H9 (cell line): ENCODE measurements around the gene TUBA1A. TPM values are rescaled to one million over a fixed set of nuclear protein-coding genes. Genes with fewer than 3 reads are reported as not detected.
A peak's percentile ranks its signal among the peaks of the same experiment; 100 is the strongest.

Experiments used
- DNase-seq: peaks from one replicate; pipeline ENCODE4 v3.0.0-alpha.2; 2017
- H2AFZ ChIP-seq: one replicate; pipeline ENCODE4 v1.6.1; 2013; ENCODE audit warnings: mild to moderate bottlenecking, low read length, control low read depth, moderate library complexity
- H2AK5ac ChIP-seq: 2 replicates; pipeline ENCODE4 v1.6.1; 2013; ENCODE audit warnings: low read length, control low read depth, mixed read lengths; ENCODE audit not compliant: insufficient read length
- H2BK120ac ChIP-seq: one replicate; pipeline ENCODE4 v1.6.1; 2013; ENCODE audit warnings: low read depth, mild to moderate bottlenecking, low read length, control low read depth, inconsistent platforms; ENCODE audit not compliant: poor library complexity, severe bottlenecking
- H2BK12ac ChIP-seq: 2 replicates; pipeline ENCODE4 v1.6.1; 2013; ENCODE audit warnings: low read length, control low read depth, mixed read lengths, low read depth; ENCODE audit not compliant: insufficient read length
- H2BK15ac ChIP-seq: 2 replicates; pipeline ENCODE4 v1.6.1; 2013; ENCODE audit warnings: low read depth, low read length, control low read depth
- H2BK20ac ChIP-seq: one replicate; pipeline ENCODE4 v1.6.1; 2013; ENCODE audit warnings: low read depth, mild to moderate bottlenecking, low read length, control low read depth, inconsistent platforms; ENCODE audit not compliant: poor library complexity, severe bottlenecking
- H2BK5ac ChIP-seq: 2 replicates; pipeline ENCODE4 v1.6.1; 2013; ENCODE audit warnings: low read length, control low read depth, mixed read lengths; ENCODE audit not compliant: insufficient read length
- H3K14ac ChIP-seq: 2 replicates; pipeline ENCODE4 v1.6.1; 2013; ENCODE audit warnings: low read length, control low read depth; ENCODE audit not compliant: insufficient read depth
- H3K18ac ChIP-seq: 2 replicates; pipeline ENCODE4 v1.6.1; 2013; ENCODE audit warnings: low read depth, mild to moderate bottlenecking, mixed read lengths, low read length, control low read depth; ENCODE audit not compliant: insufficient read length
- H3K23ac ChIP-seq: 2 replicates; pipeline ENCODE4 v1.6.1; 2013; ENCODE audit warnings: low read length, control low read depth, mixed read lengths, low read depth; ENCODE audit not compliant: insufficient read length
- H3K23me2 ChIP-seq: 2 replicates; pipeline ENCODE4 v1.6.1; 2013; ENCODE audit warnings: low read depth, mild to moderate bottlenecking, mixed read lengths, low read length, control low read depth; ENCODE audit not compliant: insufficient read length, poor library complexity, severe bottlenecking
- H3K27ac ChIP-seq: 2 replicates; pipeline ENCODE4 v1.5.1; 2013; ENCODE audit warnings: low read length, control low read depth, mixed read lengths, low read depth; ENCODE audit not compliant: insufficient read length
- H3K27me3 ChIP-seq: 2 replicates; pipeline ENCODE4 v1.6.1; 2013; ENCODE audit warnings: low read length, control low read depth, inconsistent platforms; ENCODE audit not compliant: insufficient read depth
- H3K4ac ChIP-seq: 2 replicates; pipeline ENCODE4 v1.6.1; 2013; ENCODE audit warnings: low read depth, mild to moderate bottlenecking, control low read depth, inconsistent platforms, low read length, moderate library complexity
- H3K4me1 ChIP-seq: 2 replicates; pipeline ENCODE4 v1.6.1; 2013; ENCODE audit warnings: low read length, control low read depth, inconsistent platforms; ENCODE audit not compliant: insufficient read depth
- H3K4me2 ChIP-seq: 2 replicates; pipeline ENCODE4 v1.6.1; 2013; ENCODE audit warnings: low read length, control low read depth, mixed read lengths; ENCODE audit not compliant: insufficient read length, insufficient read depth
- H3K56ac ChIP-seq: 2 replicates; pipeline ENCODE4 v1.6.1; 2013; ENCODE audit warnings: low read depth, mild to moderate bottlenecking, mixed read lengths, low read length, control low read depth; ENCODE audit not compliant: insufficient read length
- H3K79me1 ChIP-seq: 2 replicates; pipeline ENCODE4 v1.6.1; 2013; ENCODE audit warnings: low read depth, mild to moderate bottlenecking, moderate library complexity, low read length, control low read depth, inconsistent platforms; ENCODE audit not compliant: insufficient read depth, poor library complexity, severe bottlenecking
- H3K79me2 ChIP-seq: 2 replicates; pipeline ENCODE4 v1.6.1; 2013; ENCODE audit warnings: low read length, control low read depth, inconsistent platforms; ENCODE audit not compliant: insufficient read depth
- H3K9ac ChIP-seq: 2 replicates; pipeline ENCODE4 v1.6.1; 2013; ENCODE audit warnings: low read length, control low read depth, mixed read lengths; ENCODE audit not compliant: insufficient read length; ENCODE audit errors: extremely low read depth
- H3K9me3 ChIP-seq: one replicate; pipeline ENCODE4 v1.6.1; 2013; ENCODE audit warnings: low read depth, low read length, inconsistent platforms; ENCODE audit not compliant: control insufficient read depth
- H3T11ph ChIP-seq: one replicate; pipeline ENCODE4 v1.6.1; 2013; ENCODE audit warnings: mild to moderate bottlenecking, low read length, control low read depth, inconsistent platforms
- H4K20me1 ChIP-seq: one replicate; pipeline ENCODE4 v1.6.1; 2013; ENCODE audit not compliant: control insufficient read depth, insufficient read length, insufficient read depth
- H4K5ac ChIP-seq: 2 replicates; pipeline ENCODE4 v1.6.1; 2013; ENCODE audit warnings: low read depth, mild to moderate bottlenecking, mixed read lengths, low read length, control low read depth; ENCODE audit not compliant: insufficient read length
- H4K8ac ChIP-seq: replicated peaks from 2 replicates; pipeline ENCODE4 v1.6.1; 2013; ENCODE audit warnings: low read length, control low read depth, mixed read lengths, low read depth; ENCODE audit not compliant: insufficient read length
- H4K91ac ChIP-seq: 2 replicates; pipeline ENCODE4 v1.6.1; 2013; ENCODE audit warnings: low read depth, mild to moderate bottlenecking, moderate library complexity, mixed read lengths, low read length, control low read depth; ENCODE audit not compliant: insufficient read length
- H3K27ac Mint-ChIP-seq, 3 experiments: 2 replicates in 2 of 3; 3 replicates in 1 of 3; pipeline ENCODE4 v1.8.0; 2020 to 2021; ENCODE audit warnings: mixed read lengths in 3 of 3, mild to moderate bottlenecking in 1 of 3, moderate library complexity in 1 of 3
- H3K27me3 Mint-ChIP-seq: 2 replicates; pipeline ENCODE4 v1.8.0; 2021; ENCODE audit warnings: low read depth, mild to moderate bottlenecking, moderate library complexity, mixed read lengths
- H3K36me3 Mint-ChIP-seq, 3 experiments: 2 replicates in 2 of 3; 3 replicates in 1 of 3; pipeline ENCODE4 v1.8.0; 2020 to 2021; ENCODE audit warnings: low read depth in 3 of 3, mixed read lengths in 3 of 3; ENCODE audit not compliant: insufficient read depth in 1 of 3
- H3K4me1 Mint-ChIP-seq, 2 experiments: 2 replicates each; pipeline ENCODE4 v1.8.0; 2020; ENCODE audit warnings: mixed read lengths in 2 of 2
- H3K4me3 Mint-ChIP-seq, 2 experiments: 2 replicates in 1 of 2; 3 replicates in 1 of 2; pipeline ENCODE4 v1.8.0; 2020 to 2021; ENCODE audit warnings: mild to moderate bottlenecking in 2 of 2, mixed read lengths in 2 of 2, moderate library complexity in 1 of 2
- H3K9me3 Mint-ChIP-seq, 2 experiments: 2 replicates in 1 of 2; 3 replicates in 1 of 2; pipeline ENCODE4 v1.8.0; 2020; ENCODE audit warnings: mild to moderate bottlenecking in 2 of 2, mixed read lengths in 2 of 2, moderate library complexity in 1 of 2
- WGBS: extraction: QIAGEN DNeasy Blood & Tissue Kit; methylation state at CpG from one replicate; pipeline ENCODE4 v1.1.7; 2013; ENCODE audit warnings: missing lambda C conversion rate, low lambda C conversion rate, mixed read lengths; ENCODE audit not compliant: insufficient read length; ENCODE audit errors: extremely low coverage; 5-methylcytosine and 5-hydroxymethylcytosine counted together
- total RNA-seq: library from RNA; stranded (reverse); gene quantifications from 2 replicates; pipeline ENCODE4 v1.2.1, GENCODE V29; 2021
- TF ChIP-seq, protein P1 (sequence below): fragments of 200-600 bp; sonication (generic); conservative IDR thresholded peaks from 3 replicates; pipeline ENCODE4 v1.8.0; 2021; ENCODE audit warnings: antibody characterized with exemption, mild to moderate bottlenecking

The TUBA1A gene
- total RNA-seq, 1 experiment from 2014 or later, result 149 TPM

DNA sequence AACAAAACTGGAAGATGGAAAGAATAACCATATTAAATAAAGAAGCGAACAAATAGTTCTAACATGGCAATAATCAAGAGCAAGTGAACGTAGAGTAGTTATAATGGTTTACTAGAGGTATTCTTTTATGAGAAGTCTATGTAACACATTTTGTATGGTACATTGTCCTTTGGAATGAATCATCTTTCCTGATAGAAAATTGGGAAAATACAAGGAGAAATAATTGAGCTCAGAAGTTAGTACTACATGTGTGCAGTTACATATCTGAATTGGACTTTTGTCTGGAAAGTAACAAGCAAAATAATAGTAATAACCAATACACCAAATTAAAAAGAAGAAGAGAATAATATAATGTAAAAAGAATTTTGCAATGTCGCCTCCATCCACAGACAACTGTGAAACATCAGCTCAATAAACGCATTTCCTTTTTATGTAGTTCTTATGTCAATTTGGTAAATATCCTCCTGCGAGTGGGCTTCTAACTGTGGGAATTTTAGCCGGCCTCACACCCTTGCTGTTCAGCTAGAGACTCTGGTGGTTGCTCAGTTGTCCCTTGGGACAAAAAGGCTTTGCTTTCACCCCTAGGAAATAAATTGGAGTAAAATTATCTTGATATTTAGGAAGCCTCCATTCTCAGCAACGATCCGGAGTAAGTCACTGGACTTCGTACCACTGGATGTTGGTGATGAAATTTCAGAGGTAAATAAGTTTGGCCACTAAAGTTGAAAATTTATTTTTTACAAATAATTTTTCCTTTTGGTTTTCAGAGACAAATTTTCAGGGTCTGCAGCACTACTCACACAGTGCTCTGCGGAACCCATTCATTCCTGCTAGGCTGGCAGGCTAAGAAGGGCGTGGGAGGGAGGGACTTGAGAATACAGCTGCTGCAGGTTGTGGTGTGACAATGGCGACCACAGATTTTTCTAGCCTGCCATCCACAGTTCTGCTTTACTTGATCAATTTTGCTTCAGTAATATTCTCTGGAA is 1.1 kb upstream of the TUBA1A start:
- Histone ChIP-seq H3K9me3 (no peaks in the 10 kb centered on the region), H3K4ac (no peak overlapping the region), H3K27me3 (no peaks in the 10 kb centered on the region), H4K91ac (no peak overlapping the region), H3K9ac (no peak overlapping the region), H3K14ac (no peak overlapping the region), H3K18ac (no peak overlapping the region), H4K8ac (no peak overlapping the region), H3T11ph (peak overlapping the region; percentile 54), H3K23ac (no peak overlapping the region), H2BK20ac (no peak overlapping the region), H3K4me2 (no peak overlapping the region), H2AFZ (no peak overlapping the region), H2BK15ac (no peak overlapping the region), H2BK5ac (no peak overlapping the region), H2AK5ac (no peak overlapping the region), H3K4me1 (no peaks in the 10 kb centered on the region; the same call in 1 of the 2 replicates), H4K5ac (no peak overlapping the region), H3K56ac (no peak overlapping the region), H3K79me2 (no peaks in the 10 kb centered on the region; the same call in 1 of the 2 replicates), H3K23me2 (no peaks in the 10 kb centered on the region), H2BK12ac (no peak overlapping the region), H3K79me1 (no peaks in the 10 kb centered on the region), H2BK120ac (no peak overlapping the region), H3K27ac (no peak overlapping the region), H4K20me1 (no peaks in the 10 kb centered on the region)
- peaks cover 3% of the 10 kb centered on the region; the same call in 1 of the 2 replicates for H3K27me3 Mint-ChIP-seq
- H3K4me3 Mint-ChIP-seq, result peak overlapping the region in 1 of 2 experiments; percentile 97; a peak in 3 of 5 replicates
- peaks cover 14 to 17% (median 15%) of the 10 kb centered on the region in 3 experiments for H3K36me3 Mint-ChIP-seq
- peak; percentile 61 for DNase-seq
- WGBS, result no CpG with 5 or more reads among the region's 12 CpGs
- H3K9me3 Mint-ChIP-seq, result no peaks in the 10 kb centered on the region; a peak in 1 of 5 replicates
- peaks cover 9 to 19% of the 10 kb centered on the region in 2 experiments for H3K4me1 Mint-ChIP-seq
- TF ChIP-seq, protein P1, sequence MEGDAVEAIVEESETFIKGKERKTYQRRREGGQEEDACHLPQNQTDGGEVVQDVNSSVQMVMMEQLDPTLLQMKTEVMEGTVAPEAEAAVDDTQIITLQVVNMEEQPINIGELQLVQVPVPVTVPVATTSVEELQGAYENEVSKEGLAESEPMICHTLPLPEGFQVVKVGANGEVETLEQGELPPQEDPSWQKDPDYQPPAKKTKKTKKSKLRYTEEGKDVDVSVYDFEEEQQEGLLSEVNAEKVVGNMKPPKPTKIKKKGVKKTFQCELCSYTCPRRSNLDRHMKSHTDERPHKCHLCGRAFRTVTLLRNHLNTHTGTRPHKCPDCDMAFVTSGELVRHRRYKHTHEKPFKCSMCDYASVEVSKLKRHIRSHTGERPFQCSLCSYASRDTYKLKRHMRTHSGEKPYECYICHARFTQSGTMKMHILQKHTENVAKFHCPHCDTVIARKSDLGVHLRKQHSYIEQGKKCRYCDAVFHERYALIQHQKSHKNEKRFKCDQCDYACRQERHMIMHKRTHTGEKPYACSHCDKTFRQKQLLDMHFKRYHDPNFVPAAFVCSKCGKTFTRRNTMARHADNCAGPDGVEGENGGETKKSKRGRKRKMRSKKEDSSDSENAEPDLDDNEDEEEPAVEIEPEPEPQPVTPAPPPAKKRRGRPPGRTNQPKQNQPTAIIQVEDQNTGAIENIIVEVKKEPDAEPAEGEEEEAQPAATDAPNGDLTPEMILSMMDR, result no peak
- H3K27ac Mint-ChIP-seq, result peak overlapping the region in 1 of 3 experiments; percentile 42; a peak in 3 of 7 replicates
